T-cell (primary cell): ENCODE results near the gene OSBPL10. TPM values are rescaled to one million over a fixed set of nuclear protein-coding genes. Genes with fewer than 3 reads are reported as not detected.
"Not testable (repeated sequence)": the region's sequence is repeated elsewhere in the genome, so short reads cannot be mapped to it uniquely, and the experiment has no call there.

Experiments used
- ATAC-seq, 4 experiments: fragments of 200-7000 bp in 3 of 4; fragments of 150-1000 bp in 1 of 4; cut with Tn5 transposase; replicated peaks in 1 of 4; 1 replicate in 3 of 4; 2 replicates in 1 of 4; pipeline ENCODE4 v1.10.0; 2021; ENCODE audit warnings: moderate library complexity in 3 of 4, mild to moderate bottlenecking in 2 of 4, moderate number of reproducible peaks in 1 of 4
- CTCF ChIA-PET, 2 donors: fragments of 300-600 bp; sonication (Branson Sonifier 250); formaldehyde crosslinking; loops; one replicate each; lab custom pipeline; 2022; ENCODE audit warnings: antibody characterized with exemption in 2 of 2; lab: Charles Lee
- POLR2A ChIA-PET, 2 donors: fragments of 300-600 bp; sonication (Branson Sonifier 250); formaldehyde crosslinking; loops; one replicate each; lab custom pipeline; 2022; ENCODE audit warnings: antibody characterized with exemption in 2 of 2; lab: Charles Lee
- DNase-seq, 35 experiments: peaks; one replicate each; pipeline versions ENCODE4 v3.0.0 to v3.0.0-alpha.2; 2013 to 2023
- H3K27ac ChIP-seq: one replicate; pipeline ENCODE4 v1.5.1; 2013; ENCODE audit warnings: low read length
- H3K27me3 ChIP-seq, 2 experiments: replicated peaks in 1 of 2; 1 replicate in 1 of 2; 2 replicates in 1 of 2; pipeline versions ENCODE4 v1.6.1 to v1.7.0; 2013; ENCODE audit warnings: low read length in 1 of 2, mixed read lengths in 1 of 2; ENCODE audit not compliant: control insufficient read depth in 2 of 2, insufficient read depth in 2 of 2; ENCODE audit errors: extremely low read depth in 1 of 2
- H3K36me3 ChIP-seq, 2 donors: 1 replicate in 1 of 2; 2 replicates in 1 of 2; pipeline versions ENCODE4 v1.6.1 to v1.7.0; 2013; ENCODE audit warnings: low read length in 1 of 2; ENCODE audit not compliant: control insufficient read depth in 2 of 2, insufficient read depth in 1 of 2; ENCODE audit errors: extremely low read depth in 1 of 2
- H3K4me1 ChIP-seq, 2 experiments: 1 replicate in 1 of 2; 2 replicates in 1 of 2; pipeline versions ENCODE4 v1.6.1 to v1.7.0; 2013; ENCODE audit warnings: low read length in 2 of 2, mixed read lengths in 1 of 2; ENCODE audit not compliant: insufficient read depth in 2 of 2, control insufficient read depth in 1 of 2; ENCODE audit errors: extremely low read depth in 1 of 2
- H3K4me3 ChIP-seq, 2 donors: 1 replicate in 1 of 2; 2 replicates in 1 of 2; pipeline versions ENCODE4 v1.5.1 to v1.7.0; 2013; ENCODE audit warnings: mild to moderate bottlenecking in 2 of 2, low read length in 1 of 2, moderate library complexity in 1 of 2; ENCODE audit not compliant: control insufficient read depth in 1 of 2; ENCODE audit errors: extremely low read depth in 1 of 2
- H3K9me3 ChIP-seq: 2 replicates; pipeline ENCODE4 v1.7.0; 2013
- H3K27ac Mint-ChIP-seq, 2 donors: one replicate each; pipeline ENCODE4 v1.8.0; 2020 to 2021; ENCODE audit warnings: mild to moderate bottlenecking in 2 of 2, mixed read lengths in 2 of 2
- H3K27me3 Mint-ChIP-seq, 2 donors: one replicate each; pipeline ENCODE4 v1.8.0; 2021 to 2022; ENCODE audit warnings: mixed read lengths in 2 of 2
- H3K36me3 Mint-ChIP-seq: one replicate; pipeline ENCODE4 v1.8.0; 2021; ENCODE audit warnings: mixed read lengths
- H3K4me1 Mint-ChIP-seq, 3 donors: one replicate each; pipeline ENCODE4 v1.8.0; 2020 to 2022; ENCODE audit warnings: mixed read lengths in 3 of 3, mild to moderate bottlenecking in 1 of 3
- H3K4me3 Mint-ChIP-seq, 3 donors: one replicate each; pipeline ENCODE4 v1.8.0; 2020 to 2022; ENCODE audit warnings: mild to moderate bottlenecking in 3 of 3, mixed read lengths in 3 of 3, moderate library complexity in 3 of 3
- H3K9me3 Mint-ChIP-seq, 3 donors: one replicate each; pipeline ENCODE4 v1.8.0; 2020 to 2022; ENCODE audit warnings: mixed read lengths in 3 of 3
- WGBS: methylation state at CpG from one replicate; pipeline ENCODE4 v1.1.5; 2013; ENCODE audit warnings: missing lambda C conversion rate; ENCODE audit not compliant: insufficient coverage; 5-methylcytosine and 5-hydroxymethylcytosine counted together
- total RNA-seq, 35 experiments: library from RNA in 6 of 35; stranded (reverse) in 6 of 35; fragments of 120-200 nt in 1 of 35; gene quantifications; one replicate each; pipeline versions ENCODE4 v1.2.1 to v1.2.4 and lab custom pipeline; 2013 to 2026

OSBPL10 gene
- total RNA-seq, 5 donors from 2014 or later (not counting 1 experiment from before 2014, with no cell fraction given) = 0.77 to 10.4 (median 2.1) TPM

- Histone ChIP-seq H3K4me3 (no peak overlapping the region), H3K4me1 (no peaks in the 10 kb centered on the region), H3K9me3 (no peaks in the 10 kb centered on the region), H3K36me3 (no peaks in the 10 kb centered on the region), H3K27me3 (peaks cover 0 to 7% of the 10 kb centered on the region in 2 experiments), H3K27ac (no peak overlapping the region)
- H3K4me1 Mint-ChIP-seq = peaks cover 0 to 2% (median 0%) of the 10 kb centered on the region in 3 donors
- no peak overlapping the region for H3K27ac Mint-ChIP-seq
- H3K4me3 Mint-ChIP-seq = no peak overlapping the region
- DNase-seq (no peak), ATAC-seq (no peak)
- ChIA-PET POLR2A (no interaction called here), CTCF (interaction anchor here in 1 of 2 donors (0.6 kb wide), 1 partner anchor 76 kb away, joined by 8 read pairs; no protein-coding TSS in a partner anchor)
- no peaks in the 10 kb centered on the region for H3K36me3 Mint-ChIP-seq
- no peaks in the 10 kb centered on the region for H3K9me3 Mint-ChIP-seq
- peaks cover 0 to 3% of the 10 kb centered on the region in 2 donors for H3K27me3 Mint-ChIP-seq
- 100% methylated on average over 1 of the region's 2 CpGs for WGBS
Measured at GRCh38 chr3:31862666-31863279, 118.3 kb downstream of the OSBPL10 start.

- CTCF ChIA-PET = interaction anchor here in 1 of 2 donors (0.6 kb wide), 1 partner anchor 75 kb away, joined by 8 read pairs; no protein-coding TSS in a partner anchor
- peaks cover 0 to 3% of the 10 kb centered on the region in 2 donors for H3K27me3 Mint-ChIP-seq
- no peaks in the 10 kb centered on the region for H3K9me3 Mint-ChIP-seq
- no peaks in the 10 kb centered on the region for H3K36me3 Mint-ChIP-seq
- Histone ChIP-seq H3K9me3 (no peaks in the 10 kb centered on the region), H3K36me3 (no peaks in the 10 kb centered on the region), H3K4me1 (no peaks in the 10 kb centered on the region), H3K27ac (no peak overlapping the region), H3K27me3 (peaks cover 0 to 7% of the 10 kb centered on the region in 2 experiments), H3K4me3 (no peak overlapping the region)
- DNase-seq = no peak
- no peak overlapping the region for H3K27ac Mint-ChIP-seq
- H3K4me1 Mint-ChIP-seq = peaks cover 0 to 2% (median 0%) of the 10 kb centered on the region in 3 donors
- no peak overlapping the region for H3K4me3 Mint-ChIP-seq
- ATAC-seq = no peak
- POLR2A ChIA-PET = no interaction called here
- 77% methylated on average over 4 of the region's 5 CpGs for WGBS
Measured at GRCh38 chr3:31861826-31862225, 119.2 kb downstream of the OSBPL10 start.

- H3K4me3 Mint-ChIP-seq, H3K4me3 ChIP-seq, H3K4me1 Mint-ChIP-seq, H3K9me3 ChIP-seq, H3K27me3 ChIP-seq, H3K36me3 Mint-ChIP-seq, CTCF ChIA-PET, H3K4me1 ChIP-seq, DNase-seq, H3K9me3 Mint-ChIP-seq, H3K36me3 ChIP-seq, H3K27me3 Mint-ChIP-seq, H3K27ac ChIP-seq, ATAC-seq, POLR2A ChIA-PET, H3K27ac Mint-ChIP-seq: not testable (repeated sequence)
- WGBS = 100% methylated on average over 2 of the region's 4 CpGs
Measured at GRCh38 chr3:31860642-31861041, 120.4 kb downstream of the OSBPL10 start.

- Mint-ChIP-seq H3K4me1 (peaks cover 0 to 2% (median 0%) of the 10 kb centered on the region in 3 donors), H3K4me3 (no peak overlapping the region)
- no peaks in the 10 kb centered on the region for H3K4me1 ChIP-seq
Measured at GRCh38 chr3:31859245-31859644, 121.8 kb downstream of the OSBPL10 start.

GRCh38 chr3:31858439-31858838 is 122.6 kb downstream of the OSBPL10 start:
- DNase-seq (no peak), ATAC-seq (no peak)
- no peaks in the 10 kb centered on the region for H3K36me3 Mint-ChIP-seq
- peaks cover 0 to 2% (median 0%) of the 10 kb centered on the region in 3 donors for H3K4me1 Mint-ChIP-seq
- H3K27me3 ChIP-seq = peaks cover 0 to 7% of the 10 kb centered on the region in 2 experiments
- CTCF ChIA-PET = no interaction called here
- H3K4me3 ChIP-seq = no peak overlapping the region
- peaks cover 0 to 4% of the 10 kb centered on the region in 2 donors for H3K27me3 Mint-ChIP-seq
- no peak overlapping the region for H3K4me3 Mint-ChIP-seq
- H3K9me3 ChIP-seq = no peaks in the 10 kb centered on the region
- POLR2A ChIA-PET = no interaction called here
- H3K27ac Mint-ChIP-seq = no peak overlapping the region
- H3K36me3 ChIP-seq = no peaks in the 10 kb centered on the region
- H3K4me1 ChIP-seq = no peaks in the 10 kb centered on the region
- no peaks in the 10 kb centered on the region for H3K9me3 Mint-ChIP-seq
- no peak overlapping the region for H3K27ac ChIP-seq
- 75% methylated on average over 3 of the region's 3 CpGs for WGBS

More at GRCh38 chr3:31859245-31859644, 121.8 kb downstream of the OSBPL10 start:
- peaks cover 0 to 7% of the 10 kb centered on the region in 2 experiments for H3K27me3 ChIP-seq
- no peaks in the 10 kb centered on the region for H3K9me3 Mint-ChIP-seq
- no peaks in the 10 kb centered on the region for H3K9me3 ChIP-seq
- no peaks in the 10 kb centered on the region for H3K36me3 ChIP-seq
- H3K36me3 Mint-ChIP-seq = no peaks in the 10 kb centered on the region
- ATAC-seq (no peak), DNase-seq (no peak)
- WGBS = 96% methylated on average over 3 of the region's 6 CpGs
- H3K27me3 Mint-ChIP-seq = peaks cover 0 to 3% of the 10 kb centered on the region in 2 donors
- no peak overlapping the region for H3K27ac ChIP-seq
- ChIA-PET CTCF (no interaction called here), POLR2A (no interaction called here)
- H3K27ac Mint-ChIP-seq = no peak overlapping the region
- H3K4me3 ChIP-seq = no peak overlapping the region

- H3K27me3 Mint-ChIP-seq = peaks cover 0 to 2% of the 10 kb centered on the region in 2 donors
- Histone ChIP-seq H3K36me3 (no peaks in the 10 kb centered on the region), H3K4me1 (no peaks in the 10 kb centered on the region), H3K4me3 (no peak overlapping the region), H3K27ac (no peak overlapping the region), H3K9me3 (no peaks in the 10 kb centered on the region), H3K27me3 (peaks cover 0 to 7% of the 10 kb centered on the region in 2 experiments)
- no peaks in the 10 kb centered on the region for H3K36me3 Mint-ChIP-seq
- DNase-seq = no peak
- H3K9me3 Mint-ChIP-seq = no peaks in the 10 kb centered on the region
- 25% methylated on average over 2 of the region's 3 CpGs for WGBS
- no peaks in the 10 kb centered on the region for H3K4me1 Mint-ChIP-seq
- ATAC-seq = no peak
- CTCF ChIA-PET = no interaction called here
- H3K27ac Mint-ChIP-seq = no peak overlapping the region
- POLR2A ChIA-PET = no interaction called here
- no peak overlapping the region for H3K4me3 Mint-ChIP-seq
Measured at GRCh38 chr3:31853580-31853979, 127.5 kb downstream of the OSBPL10 start.
